GM11168 (cell line): ENCODE data around the gene VWDE.
"Not testable (repeated sequence)": the region's sequence is repeated elsewhere in the genome, so short reads cannot be mapped to it uniquely, and the experiment has no call there.

Experiments
- in situ Hi-C: fragments of 300-500 bp; cut with MboI; formaldehyde crosslinking; loops from one replicate; pipeline ENCODE4 v1.12.0; 2022; ENCODE audit warnings: low sequenced_read_pairs; ENCODE audit not compliant: unreplicated experiment

The VWDE gene

DNA sequence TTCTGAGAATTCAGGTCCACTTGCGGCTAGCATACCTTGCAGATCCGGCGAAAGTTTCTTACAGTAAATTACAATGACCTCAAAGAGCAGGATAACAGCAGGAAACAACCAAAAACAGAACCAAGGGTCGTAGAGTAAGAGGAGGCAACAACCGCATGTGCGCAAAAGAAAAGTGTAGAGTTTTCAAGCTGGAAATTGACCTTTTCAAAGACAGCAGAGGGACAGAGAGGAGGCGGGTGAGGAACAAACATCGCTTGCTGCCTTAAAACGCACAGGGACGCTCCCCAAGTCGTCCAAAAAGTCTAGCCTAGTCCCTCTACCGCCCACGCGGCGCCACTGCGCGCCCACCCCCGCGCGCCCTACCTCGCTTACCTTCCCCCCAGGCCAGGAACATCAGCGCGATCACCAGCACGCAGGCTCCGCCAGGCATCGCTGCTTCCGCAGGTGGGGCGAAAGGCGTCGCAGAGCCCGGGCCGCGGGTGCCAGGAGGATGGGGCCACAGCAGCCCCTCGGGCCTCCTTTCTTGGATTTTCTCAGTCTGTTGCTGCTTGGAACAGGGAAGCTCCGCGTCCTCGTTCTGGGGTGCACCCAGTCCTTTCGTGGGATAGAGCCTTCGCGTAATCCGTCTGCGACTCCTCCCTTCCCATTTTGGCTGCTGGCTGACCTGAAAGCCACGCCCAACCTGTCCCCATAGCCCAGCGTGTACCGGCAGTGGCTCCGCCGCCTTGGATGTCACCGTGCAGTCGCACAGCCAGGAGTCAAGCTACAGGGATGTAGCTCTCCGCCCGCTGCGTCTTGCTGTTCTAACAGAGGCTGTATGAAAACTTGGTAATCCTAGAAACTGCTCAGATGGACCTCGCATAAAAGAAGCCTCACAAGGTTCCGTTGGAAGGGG lies at the start of gene VWDE:
TSS of gene VWDE (minus strand) at position 579 of the 895 bp plus-strand sequence. CDS start at position 430, 149 bp downstream.
- in situ Hi-C loops = no loop called here

DNA sequence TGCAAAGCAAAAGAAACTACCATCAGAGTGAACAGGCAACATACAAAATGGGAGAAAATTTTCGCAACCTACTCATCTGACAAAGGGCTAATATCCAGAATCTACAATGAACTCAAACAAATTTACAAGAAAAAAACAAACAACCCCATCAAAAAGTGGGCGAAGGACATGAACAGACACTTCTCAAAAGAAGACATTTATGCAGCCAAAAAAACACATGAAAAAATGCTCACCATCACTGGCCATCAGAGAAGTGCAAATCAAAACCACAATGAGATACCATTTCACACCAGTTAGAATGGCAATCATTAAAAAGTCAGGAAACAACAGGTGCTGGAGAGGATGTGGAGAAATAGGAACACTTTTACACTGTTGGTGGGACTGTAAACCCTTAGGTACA lies 49.5 kb upstream of the VWDE start:
- in situ Hi-C loops = not testable (repeated sequence)

DNA sequence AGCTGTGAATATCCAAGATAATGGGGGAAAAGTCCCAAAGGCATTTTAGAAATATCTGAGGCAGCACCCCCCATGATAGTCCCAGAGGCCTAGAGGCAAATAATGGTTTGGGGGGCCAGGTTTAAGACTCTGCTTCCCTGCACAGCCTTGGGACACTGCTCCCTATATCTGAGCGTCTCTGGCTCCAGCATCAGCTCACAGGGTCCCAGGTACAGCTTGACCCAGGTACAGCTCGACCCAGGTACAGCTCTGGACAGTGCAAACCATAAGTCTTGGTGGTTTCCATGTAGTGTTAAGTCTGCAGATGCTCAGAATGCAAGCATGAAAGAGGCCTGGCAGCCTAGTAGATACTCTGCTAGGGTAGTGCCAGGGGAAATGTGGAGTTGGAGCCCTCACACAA lies 47.0 kb upstream of the VWDE start:
- in situ Hi-C loops = no loop called here

DNA sequence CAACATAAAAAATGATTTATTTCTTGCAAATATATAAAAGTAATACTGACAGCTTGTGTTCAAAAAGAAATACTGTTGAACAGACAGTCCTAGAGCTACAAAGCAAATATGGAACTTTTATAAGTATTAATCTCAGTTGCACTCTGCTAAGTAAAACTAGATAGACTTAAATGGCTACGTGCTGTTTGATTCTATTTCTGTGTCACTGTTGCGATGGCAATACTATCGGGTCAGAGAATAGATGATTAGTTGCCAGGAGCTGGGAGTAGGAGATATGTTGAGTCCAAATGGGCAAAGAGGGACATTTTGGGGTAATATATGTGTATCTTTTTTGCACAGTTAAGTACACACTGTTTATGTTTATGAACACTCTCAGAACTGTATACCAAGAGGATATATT lies 41.1 kb upstream of the VWDE start:
- in situ Hi-C loops = no loop called here

DNA sequence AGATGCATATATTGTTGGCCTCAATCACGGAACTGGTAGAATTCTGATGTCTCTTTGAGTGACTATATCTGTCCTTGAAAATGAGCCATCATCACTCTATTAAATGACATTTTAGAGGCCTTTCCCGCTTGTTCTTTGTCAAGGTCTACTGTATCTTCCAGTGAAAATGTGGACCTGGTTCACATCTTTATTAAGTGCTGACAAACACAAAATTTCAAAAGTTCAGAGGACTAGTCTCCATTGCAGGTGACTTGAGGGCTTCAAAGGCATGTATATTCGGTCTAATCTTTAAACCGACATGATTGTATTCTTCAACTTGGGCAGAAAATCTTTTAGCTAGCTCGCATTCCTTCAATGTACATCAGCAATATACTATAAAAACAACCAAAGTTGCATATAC lies 36.6 kb upstream of the VWDE start:
- in situ Hi-C loops = no loop called here

DNA sequence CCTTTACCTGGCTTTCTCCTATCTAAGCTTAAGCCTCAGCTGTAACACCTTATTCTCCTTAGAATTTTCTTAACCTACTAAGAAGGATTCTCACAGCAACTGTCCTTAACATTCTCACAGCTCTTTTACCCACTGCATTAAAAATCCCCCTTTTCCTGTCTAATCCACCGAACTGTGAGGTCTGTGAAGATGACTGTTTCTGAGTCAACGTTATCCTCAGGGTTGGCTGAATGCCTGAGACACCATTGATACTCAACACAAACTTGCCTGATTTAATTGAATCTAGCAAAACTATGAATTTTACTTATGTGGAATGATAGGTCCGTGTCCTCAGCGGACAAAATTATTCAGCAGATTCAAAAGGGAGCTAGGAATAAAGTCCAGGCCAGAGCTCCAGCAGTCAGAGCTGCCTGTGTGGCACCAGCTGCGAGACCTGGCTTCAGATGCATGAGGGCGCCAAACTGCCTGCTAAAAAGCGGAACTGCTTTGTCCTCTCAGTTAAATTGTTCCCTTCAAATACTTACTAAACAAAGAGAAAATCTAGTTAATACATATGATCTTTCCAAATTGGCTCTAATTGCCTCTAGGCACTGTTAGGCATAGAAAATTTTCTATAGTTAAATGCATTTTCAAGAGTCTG lies 33.4 kb upstream of the VWDE start:
- in situ Hi-C loops = no loop called here

DNA sequence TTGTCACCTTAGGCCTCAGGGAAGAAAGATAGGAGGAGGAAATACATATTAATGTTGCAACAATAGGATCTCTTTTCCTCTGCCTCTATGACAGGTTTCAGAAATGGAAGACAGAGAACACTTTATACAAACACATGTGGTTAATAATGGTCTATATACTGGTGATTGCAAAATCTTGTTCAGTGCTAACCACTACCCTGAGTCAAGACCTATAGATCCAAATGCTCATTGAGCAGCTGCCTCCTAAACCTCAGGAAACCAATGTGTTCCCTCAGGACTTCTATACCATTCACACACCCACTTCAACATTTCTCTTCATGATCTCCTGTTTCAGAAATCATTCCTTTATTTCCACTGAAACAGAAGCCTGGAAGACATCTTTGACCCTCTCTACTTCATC lies 32.5 kb upstream of the VWDE start:
- in situ Hi-C loops = no loop called here

DNA sequence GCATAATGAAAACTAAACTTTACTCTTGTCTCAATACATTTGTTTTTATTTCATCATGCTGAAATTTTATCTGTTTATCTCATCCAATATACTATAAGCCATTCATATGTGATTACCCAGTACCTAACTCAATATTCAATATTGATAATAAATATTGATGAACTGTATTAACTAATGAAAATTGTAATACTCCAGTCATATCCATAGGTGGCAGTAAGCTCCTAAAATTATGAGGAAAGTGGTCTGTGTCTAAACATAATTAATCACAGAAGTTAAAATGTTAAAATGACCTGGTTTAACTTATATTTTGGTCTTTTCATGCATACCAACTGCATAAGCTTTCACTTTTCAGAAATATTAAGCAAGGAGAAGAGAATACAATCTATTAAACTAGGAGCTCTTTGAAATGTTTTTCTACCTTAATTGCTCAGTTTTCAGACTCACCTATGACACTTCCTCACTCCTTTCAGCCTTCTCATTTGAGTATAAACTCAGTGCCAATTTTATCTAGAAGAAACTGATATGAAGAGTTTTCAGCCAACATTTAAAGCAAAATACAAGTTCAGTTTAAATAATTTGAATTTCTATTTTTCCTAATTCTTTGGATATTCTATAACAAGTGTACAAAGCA lies 30.5 kb upstream of the VWDE start:
- in situ Hi-C loops = no loop called here

DNA sequence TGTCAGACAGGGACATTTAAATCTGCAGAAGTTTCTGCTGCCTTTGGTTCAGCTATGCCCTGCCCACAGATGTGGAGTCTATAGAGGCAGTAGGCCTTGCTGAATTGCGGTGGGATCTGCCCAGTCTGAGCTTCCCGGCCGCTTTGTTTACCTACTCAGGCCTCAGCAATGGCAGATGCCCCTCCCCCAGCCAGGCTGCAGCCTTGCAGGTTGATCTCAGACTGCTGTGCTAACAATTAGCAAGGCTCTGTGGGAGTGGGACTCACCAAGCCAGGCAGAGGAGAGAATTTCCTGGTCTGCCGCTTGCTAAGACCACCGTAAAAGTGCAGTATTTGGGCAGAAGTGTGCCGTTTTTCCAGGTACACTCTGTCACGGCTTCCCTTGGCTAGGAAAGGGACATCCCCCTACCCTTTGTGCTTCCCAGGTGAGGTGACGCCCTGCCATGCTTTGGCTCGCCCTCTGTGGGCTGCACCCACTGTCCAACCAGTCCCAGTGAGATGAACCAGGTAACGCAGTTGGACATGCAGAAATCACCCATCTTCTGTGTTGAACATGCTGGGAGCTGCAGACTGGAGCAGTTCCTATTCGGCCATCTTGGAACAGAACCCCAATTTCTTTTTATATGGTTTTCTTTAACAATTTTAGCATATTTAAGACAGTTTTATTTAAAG lies 28.4 kb upstream of the VWDE start:
- in situ Hi-C loops = no loop called here

DNA sequence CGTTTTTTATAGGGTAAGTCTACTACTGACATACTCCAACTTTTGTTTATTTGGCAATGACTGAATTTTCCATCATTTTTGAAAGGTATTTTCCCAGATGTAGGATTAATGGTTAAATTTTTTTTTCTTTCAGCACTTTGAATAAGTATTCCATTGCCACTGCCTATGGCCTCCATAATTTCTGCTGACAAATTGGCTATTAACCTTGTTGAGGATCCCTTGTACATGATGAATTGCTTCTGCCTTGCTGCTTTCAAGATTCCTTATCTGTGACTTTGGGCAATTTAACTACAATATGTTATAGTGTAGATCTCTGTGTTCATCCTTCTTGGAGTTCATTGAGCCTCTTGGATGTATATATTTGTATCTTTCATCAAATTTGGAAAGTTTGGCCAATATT lies 21.6 kb upstream of the VWDE start:
- in situ Hi-C loops = no loop called here

DNA sequence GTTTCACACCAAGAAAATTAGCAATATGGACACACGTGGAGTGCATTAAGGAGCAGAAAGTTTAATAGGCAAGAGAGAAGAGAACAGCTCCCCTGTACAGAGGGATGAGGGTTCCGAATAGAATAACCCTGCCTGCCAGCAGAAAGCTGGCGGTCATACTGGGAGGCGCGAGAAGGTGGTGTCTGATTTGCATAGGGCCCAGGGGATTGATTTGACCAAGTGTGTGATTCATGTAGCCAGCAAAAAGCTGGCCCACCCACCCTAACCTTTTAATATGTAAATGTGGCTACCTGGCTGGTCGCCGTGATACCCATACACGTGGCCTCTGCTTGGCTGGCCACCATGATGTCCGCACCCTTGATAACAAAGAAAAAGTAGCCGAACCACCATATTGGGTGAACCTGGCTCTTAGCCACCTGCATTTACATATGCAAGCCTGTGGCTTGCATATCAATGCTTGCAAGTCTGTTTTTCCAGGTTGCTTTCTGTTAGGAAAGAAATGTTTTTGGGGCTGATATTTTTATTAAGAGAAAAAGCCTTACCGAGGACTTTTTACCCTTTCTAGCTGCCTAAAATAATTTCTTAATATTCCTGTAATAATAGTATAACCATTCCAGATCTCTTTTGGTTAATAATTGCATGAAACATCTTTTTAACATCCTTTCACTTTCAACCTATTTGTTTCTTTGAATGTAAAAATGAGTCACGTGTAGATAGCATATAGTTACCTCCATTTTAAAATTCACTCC lies 20.5 kb upstream of the VWDE start:
- in situ Hi-C loops = no loop called here

DNA sequence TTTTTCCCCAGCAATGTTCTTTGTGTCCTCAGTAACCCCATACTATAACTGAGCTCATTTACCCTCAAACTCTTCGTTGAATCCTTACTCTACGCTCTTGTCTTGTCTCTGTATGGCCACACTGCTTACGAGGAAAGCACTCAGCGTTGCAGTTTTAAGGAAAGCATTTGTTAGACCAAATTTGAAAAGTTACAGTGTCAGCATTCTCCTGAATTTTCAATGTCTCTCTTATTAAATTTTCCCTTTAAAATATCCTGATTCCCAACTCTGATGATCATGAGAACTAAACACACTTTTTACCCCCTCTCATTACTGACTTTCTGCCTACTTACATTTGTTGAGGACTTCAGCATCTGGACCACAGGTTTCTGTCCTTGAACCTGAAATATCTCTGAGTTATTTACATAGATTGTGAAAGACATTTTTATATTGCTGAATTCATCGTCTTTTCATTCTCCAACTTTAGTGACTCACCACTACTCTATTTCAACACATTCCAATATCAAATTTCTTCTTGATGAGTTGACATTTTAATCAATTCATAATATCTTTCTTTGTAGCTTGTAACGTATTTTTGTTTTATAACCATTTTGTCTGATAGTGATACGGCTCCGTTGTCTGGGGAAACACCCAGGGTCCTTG lies 19.8 kb upstream of the VWDE start:
- in situ Hi-C loops = no loop called here

DNA sequence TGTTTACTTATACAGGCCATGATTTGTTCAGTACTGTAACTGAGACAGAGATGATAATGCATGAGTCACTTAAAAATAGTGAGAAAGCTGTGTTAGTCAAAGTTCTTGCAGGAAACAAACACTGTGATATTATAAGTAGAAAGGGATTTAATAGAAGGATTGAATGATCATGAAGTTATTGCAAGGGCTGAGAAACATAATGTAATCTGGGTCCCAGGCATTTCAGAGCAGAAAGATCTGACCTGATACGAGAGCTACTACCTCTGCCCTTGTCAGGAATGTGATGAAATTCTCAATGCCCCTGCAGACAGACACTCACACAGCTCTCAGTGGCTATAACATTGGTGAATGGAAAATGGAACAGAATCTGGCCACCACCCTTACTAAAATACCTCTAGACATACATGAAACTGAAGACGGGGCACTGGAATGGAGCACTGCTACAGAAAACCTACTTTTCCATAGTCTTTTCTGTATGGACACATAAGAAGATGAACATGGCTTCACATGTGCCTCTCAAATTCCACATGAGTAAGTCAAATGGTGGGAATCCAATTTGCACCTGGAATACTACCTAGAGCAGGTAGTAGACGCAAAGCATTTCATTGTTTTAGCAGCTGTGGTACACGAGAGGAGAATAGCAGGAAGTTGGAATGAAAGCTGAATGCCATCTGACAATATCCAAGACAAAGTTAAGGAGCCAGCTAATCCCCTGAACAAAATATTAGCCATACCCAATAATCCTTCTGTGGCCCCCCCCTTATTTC lies 19.1 kb upstream of the VWDE start:
- in situ Hi-C loops = no loop called here

DNA sequence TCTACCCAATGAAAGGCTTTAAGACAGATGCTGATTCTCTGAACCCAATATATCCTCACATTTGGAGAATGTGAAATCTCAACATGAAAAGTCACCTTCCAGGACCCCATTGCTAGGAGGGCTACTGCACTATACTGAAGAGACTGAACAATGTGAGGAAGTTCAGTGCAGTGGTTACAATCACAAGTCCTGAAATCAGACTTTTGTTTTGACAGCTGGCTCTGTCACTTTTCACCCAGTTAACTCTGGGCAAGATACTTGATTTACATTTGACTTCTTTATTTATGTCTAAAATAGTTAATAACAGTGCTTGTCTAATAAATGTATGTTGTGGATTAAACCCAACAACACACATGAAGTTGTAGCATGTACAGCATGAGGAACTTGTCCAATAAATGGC lies 14.8 kb upstream of the VWDE start:
- in situ Hi-C loops = no loop called here

DNA sequence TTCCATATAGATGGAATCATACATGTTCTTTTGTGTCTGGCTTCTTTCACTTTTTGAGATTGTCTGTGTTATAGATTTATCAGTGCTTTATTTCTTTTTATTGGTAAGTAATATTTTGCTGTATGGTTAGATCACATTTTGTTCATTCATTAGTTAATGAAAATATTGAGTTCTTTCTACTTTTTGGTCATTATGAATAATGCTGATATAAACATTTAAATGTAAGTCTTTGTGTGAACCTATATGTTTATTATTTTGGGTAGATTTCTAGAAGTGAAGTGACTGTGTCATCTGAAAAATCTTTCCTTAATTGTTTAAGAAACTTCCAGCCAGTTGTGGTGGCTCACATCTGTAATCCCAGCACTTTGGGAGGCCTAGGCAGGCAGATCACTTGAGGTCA lies 11.4 kb upstream of the VWDE start:
- in situ Hi-C loops = no loop called here

DNA sequence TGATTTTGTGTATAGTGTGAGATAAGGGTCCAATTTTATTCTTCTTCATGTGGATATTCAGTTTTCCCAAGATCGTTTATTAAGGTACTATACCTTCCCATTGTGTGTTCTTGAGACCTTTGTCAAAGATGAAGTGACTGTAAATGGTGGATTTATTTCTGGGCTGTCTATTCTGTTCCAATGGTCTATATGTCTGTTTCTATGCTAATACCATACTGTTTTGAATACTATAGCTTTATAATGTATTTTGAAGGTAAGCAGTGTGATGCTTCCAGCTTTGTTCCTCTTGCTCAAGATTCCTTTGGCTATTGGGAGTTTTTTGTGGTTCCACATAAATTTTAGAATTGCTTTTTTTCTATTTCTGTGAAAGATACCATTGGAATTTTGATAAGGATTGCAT lies 8.7 kb upstream of the VWDE start:
- in situ Hi-C loops = no loop called here

DNA sequence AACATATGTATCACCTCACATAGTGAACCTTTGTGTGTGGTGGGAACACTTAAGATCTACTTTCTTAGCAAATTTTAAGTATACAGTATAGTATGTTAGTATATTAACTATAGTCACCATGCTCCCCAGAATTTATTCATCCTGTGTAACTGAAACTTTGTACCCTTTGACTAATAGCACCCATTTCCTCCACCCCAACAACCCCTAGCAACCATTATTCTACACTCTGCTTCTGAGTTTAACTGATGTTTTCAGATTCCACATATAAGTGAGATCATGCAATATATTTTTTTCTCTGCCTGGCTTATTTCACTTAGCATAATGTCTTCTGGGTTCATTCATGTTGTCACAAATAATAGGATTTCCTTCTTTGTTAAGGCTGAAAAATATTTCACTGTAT lies 6.9 kb upstream of the VWDE start:
- in situ Hi-C loops = no loop called here

DNA sequence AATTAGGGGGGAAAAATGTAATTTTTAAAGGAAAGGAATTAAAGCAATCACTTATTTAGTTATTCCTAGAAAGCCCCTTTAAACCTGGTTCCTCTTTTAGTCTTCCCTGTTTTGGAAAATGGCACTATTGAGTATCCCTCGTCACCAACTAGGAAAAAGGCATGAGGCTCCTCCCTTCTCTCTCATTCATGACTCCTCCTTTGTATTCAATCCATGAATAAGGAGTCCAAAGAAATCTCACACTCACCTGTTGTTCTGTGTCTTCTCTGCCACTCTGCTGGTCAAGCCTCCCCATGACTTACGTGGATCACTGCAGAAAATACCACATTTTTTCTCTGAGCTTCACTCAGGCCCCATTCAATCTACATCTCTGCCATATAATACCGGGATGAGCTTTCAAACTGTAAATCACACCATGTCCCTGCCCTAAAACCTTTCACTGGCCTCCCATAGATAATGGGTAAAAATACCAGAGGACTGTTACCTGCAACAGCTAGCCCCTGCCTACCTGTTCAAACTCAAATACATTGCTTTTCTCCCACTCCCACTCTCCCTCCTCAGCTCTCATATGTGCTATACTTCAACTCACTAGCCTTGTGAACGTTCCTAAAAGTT lies 5.5 kb upstream of the VWDE start:
- in situ Hi-C loops = no loop called here

DNA sequence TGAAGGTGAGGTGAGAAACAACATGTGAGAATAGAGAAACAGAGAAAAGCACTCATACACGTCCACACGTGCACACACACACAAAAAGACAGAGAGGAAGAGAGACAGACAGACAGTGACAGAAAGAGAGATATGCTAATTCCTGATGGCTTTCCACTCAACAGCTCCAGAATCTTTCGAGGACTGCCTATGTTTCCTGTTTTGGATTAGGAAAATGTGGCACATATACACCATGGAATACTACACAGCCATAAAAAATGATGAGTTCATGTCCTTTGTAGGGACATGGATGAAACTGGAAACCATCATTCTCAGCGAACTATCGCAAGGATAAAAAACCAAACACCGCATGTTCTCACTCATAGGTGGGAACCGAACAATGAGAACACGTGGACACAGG lies 4.0 kb upstream of the VWDE start:
- in situ Hi-C loops = not testable (repeated sequence)
